Adipocyte (in vitro differentiated cells): Measurements from ENCODE around the gene MAP2K4.
"Not testable (repeated sequence)": the region's sequence is repeated elsewhere in the genome, so short reads cannot be mapped to it uniquely, and the experiment has no call there.

Source experiments
- DNase-seq: peaks from one replicate; pipeline ENCODE4 v3.0.0-alpha.2; 2015; ENCODE audit warnings: low read depth
- H3K27me3 ChIP-seq: replicated peaks from 2 replicates; pipeline ENCODE4 v1.7.0; 2013; ENCODE audit warnings: mild to moderate bottlenecking, low read length, moderate library complexity; ENCODE audit not compliant: control insufficient read depth, insufficient read depth
- H3K36me3 ChIP-seq: 2 replicates; pipeline ENCODE4 v1.7.0; 2013; ENCODE audit warnings: low read length, mild to moderate bottlenecking, moderate library complexity; ENCODE audit not compliant: control insufficient read depth, insufficient read depth, severe bottlenecking
- H3K4me1 ChIP-seq: 2 replicates; pipeline ENCODE4 v1.7.0; 2013; ENCODE audit warnings: mild to moderate bottlenecking, low read length, moderate library complexity; ENCODE audit not compliant: control insufficient read depth, insufficient read depth
- H3K4me3 ChIP-seq: 2 replicates; pipeline ENCODE4 v1.7.0; 2013; ENCODE audit warnings: mild to moderate bottlenecking, low read length, moderate library complexity
- H3K9ac ChIP-seq: 2 replicates; pipeline ENCODE4 v1.7.0; 2013; ENCODE audit warnings: mild to moderate bottlenecking, low read length, moderate library complexity
- H3K9me3 ChIP-seq: 2 replicates; pipeline ENCODE4 v1.7.0; 2013; ENCODE audit warnings: mild to moderate bottlenecking, low read length, moderate library complexity; ENCODE audit not compliant: control insufficient read depth

Gene MAP2K4

DNA sequence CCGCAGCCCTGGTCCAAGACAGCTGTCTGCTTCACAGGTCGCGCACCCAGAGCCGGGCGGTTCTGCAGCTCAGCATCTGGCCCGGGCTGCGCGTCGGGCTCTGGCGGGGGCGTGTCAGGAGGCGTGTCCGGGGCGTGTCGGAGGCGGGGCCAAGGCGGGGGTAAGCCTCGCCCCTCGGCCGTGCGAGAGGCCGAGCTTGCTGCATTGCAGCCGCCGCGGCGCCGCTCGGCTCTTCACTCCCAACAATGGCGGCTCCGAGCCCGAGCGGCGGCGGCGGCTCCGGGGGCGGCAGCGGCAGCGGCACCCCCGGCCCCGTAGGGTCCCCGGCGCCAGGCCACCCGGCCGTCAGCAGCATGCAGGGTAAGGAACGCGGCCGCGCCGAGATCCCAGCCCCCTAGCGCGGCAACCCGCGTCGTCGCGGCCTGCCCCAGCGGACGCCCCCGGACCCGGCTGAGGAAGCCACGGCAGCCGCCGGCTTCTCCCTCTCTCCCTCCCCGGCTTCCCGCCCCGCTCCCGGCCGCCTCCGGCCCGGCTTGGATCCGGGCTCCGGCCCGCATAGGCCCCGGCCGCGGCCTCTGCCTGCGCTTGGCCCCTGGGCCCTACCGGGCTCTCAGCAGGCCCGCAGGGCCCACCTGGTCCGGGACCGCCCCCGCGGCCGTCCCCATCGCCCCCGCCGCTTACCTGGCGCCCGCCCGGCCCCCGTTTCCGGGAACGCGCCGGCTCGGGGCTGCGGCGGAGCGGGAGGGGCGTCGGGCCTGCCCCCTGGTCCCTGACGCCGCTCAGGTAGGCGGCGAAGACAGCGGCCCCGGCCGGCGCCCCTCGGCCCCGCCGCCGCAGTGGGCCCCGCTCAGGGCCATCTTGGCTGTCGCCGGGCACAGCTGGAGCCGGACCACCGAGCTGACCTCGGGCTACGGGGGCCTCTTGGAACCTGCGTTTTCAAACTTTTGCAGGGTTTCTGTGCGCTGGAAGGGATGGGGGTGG is at the start of gene MAP2K4:
TSS of gene MAP2K4 (plus strand) at position 236 of the 981 bp plus-strand sequence. CDS start at position 246, 10 bp downstream.
- peaks cover 30% of the 10 kb centered on the region for H3K4me1 ChIP-seq
- peak; percentile 98 for DNase-seq
- H3K27me3 ChIP-seq, result no peaks in the 10 kb centered on the region
- H3K4me3 ChIP-seq, result peak within 1 kb of the TSS; percentile 85
- no peaks in the 10 kb centered on the region for H3K36me3 ChIP-seq
- H3K9ac ChIP-seq, result peak within 1 kb of the TSS; percentile 90
- no peaks in the 10 kb centered on the region for H3K9me3 ChIP-seq

DNA sequence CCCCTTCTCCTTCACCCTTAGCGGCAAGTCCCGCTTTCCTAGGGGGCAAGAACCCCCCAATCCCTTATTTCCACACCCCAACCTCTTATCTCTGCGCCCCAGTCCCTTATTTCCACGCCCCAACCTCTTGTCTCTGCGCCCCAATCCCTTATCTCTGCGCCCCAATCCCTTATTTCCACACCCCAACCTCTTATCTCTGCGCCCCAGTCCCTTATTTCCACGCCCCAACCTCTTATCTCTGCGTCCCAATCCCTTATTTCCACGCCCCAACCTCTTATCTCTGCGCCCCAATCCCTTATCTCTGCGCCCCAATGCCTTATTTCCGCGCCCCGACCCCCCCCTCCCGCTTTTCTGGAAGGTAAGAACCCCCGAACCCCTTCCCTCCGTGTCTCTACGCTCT is 47.9 kb upstream of the MAP2K4 start:
- peaks cover 10% of the 10 kb centered on the region for H3K36me3 ChIP-seq
- not testable (repeated sequence) for DNase-seq, H3K4me3 ChIP-seq, H3K9ac ChIP-seq, H3K27me3 ChIP-seq, H3K9me3 ChIP-seq, H3K4me1 ChIP-seq

DNA sequence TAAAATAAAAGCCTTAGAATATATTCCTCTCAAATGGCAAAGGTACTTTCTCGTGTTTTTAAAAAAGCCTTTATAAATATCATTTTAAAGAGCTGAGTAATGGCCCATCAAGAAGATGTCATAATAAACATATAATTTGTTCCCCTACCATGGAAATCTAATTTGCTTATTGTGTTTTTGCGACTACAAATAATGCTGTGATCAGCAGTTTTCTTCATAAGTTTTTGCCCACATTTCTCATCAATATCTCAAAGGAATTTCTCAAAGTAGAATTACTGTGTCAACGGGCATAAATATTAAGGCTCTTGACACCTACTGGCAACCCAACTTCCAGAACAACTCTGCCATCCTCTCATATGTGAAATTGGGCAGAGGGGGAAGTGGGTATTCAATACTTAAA is 40.9 kb upstream of the MAP2K4 start:
- Histone ChIP-seq H3K27me3 (no peaks in the 10 kb centered on the region), H3K9ac (no peak overlapping the region), H3K9me3 (no peaks in the 10 kb centered on the region), H3K4me3 (no peak overlapping the region), H3K36me3 (peaks cover 50% of the 10 kb centered on the region), H3K4me1 (peaks cover 20% of the 10 kb centered on the region)
- no peak for DNase-seq

DNA sequence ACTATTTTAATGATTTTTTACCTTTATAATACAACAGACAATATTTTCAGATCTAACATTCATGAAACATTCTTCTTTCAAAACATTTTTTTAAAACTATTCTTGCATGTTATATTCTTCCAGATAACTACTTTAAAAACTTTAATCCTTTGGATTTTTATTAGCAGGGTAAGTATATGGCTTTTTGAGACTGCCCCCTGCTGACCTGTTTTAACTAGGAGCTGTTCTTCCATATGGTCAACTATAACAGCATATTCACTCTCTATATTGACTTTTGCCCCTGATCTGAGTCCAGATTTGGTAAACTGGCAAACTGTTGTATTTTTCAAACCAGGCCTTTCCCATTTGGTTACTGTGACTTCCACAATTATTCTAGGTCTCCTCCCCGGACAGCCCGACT is 39.9 kb upstream of the MAP2K4 start:
- Histone ChIP-seq H3K36me3 (peaks cover 57% of the 10 kb centered on the region), H3K4me1 (peaks cover 16% of the 10 kb centered on the region), H3K9me3 (no peaks in the 10 kb centered on the region), H3K27me3 (no peaks in the 10 kb centered on the region), H3K9ac (no peak overlapping the region), H3K4me3 (no peak overlapping the region)
- DNase-seq, result no peak

DNA sequence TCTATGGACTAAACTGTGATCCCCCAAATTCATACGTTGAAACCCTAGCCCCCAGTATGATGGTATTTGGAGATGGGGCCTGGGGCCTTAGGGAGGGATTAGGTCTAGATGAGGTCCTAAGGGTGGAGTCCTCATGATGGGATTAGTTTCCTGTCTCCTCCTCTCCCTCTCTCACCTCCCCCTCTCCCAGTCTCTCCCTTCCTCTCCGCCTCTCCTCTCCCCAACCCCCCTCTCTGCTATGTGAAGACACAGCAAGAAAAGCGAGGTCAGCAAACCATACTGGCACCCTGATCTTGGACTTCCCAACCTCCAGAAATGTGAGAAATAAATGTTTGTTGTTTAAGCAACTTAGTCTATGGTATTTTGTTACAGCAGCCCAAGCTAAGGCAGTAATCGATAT is 38.8 kb upstream of the MAP2K4 start:
- no peak for DNase-seq
- Histone ChIP-seq H3K4me3 (no peak overlapping the region), H3K9ac (no peak overlapping the region), H3K9me3 (no peaks in the 10 kb centered on the region), H3K27me3 (no peaks in the 10 kb centered on the region), H3K4me1 (peaks cover 24% of the 10 kb centered on the region), H3K36me3 (peaks cover 56% of the 10 kb centered on the region)

DNA sequence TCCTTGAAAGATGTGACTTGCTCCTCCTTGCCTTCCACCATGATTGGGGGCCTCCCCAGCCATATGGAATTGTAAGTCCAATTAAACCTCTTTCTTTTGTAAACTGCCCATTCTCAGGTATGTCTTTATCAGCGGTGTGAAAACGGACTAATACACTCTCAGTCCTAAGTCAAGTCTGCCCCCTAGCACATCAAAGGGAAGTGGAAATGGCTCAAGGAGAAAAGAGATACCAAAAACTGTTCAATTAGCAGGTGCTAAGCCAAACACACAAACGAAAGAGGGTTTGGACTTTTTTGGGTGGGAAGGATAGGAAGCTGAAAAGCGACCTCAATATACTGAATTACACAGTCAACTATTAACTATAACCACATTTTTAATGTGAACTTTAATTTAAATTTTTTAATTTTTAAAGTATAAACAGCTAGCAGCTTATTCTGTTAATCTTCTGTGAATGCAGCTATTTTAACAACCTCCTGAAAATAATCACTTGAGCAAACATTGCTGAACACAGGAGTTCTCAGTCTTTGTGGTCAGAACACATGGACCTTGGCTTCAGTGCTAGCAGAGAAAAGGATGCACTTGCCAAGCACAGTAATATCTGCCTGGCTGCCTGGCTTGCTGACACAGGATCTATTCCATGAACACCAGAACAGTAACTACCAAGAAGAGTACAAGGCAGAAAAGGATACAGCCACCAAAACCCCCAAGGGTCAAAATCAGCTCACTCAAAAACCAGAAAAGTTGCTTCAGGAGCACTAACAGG is 34.3 kb upstream of the MAP2K4 start:
- Histone ChIP-seq H3K9ac (peak overlapping the region; percentile 15), H3K9me3 (no peaks in the 10 kb centered on the region), H3K36me3 (peaks cover 57% of the 10 kb centered on the region), H3K4me1 (peaks cover 25% of the 10 kb centered on the region), H3K27me3 (no peaks in the 10 kb centered on the region), H3K4me3 (peak overlapping the region; percentile 38)
- DNase-seq, result no peak

DNA sequence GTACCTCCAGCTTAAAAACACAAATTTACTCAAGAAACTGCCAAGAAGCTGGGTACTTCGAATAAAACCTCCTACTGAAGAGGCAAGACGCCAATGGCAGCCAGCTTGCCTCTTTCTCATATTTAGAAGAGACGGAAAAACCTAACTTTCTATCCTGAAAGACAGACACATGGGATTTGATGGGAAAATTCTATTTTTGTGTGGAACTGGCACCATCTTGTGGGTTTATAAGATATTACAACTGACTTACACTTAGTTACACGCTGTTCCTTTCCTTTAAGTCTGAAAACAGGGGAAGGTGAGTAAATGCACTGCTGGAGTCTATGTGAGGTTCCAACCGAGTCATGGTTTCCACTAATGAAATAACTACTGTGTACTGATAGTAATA is 33.7 kb upstream of the MAP2K4 start:
- Histone ChIP-seq H3K9ac (peak overlapping the region; percentile 15), H3K4me1 (peaks cover 22% of the 10 kb centered on the region), H3K4me3 (peak overlapping the region; percentile 38), H3K9me3 (no peaks in the 10 kb centered on the region), H3K36me3 (peaks cover 57% of the 10 kb centered on the region), H3K27me3 (no peaks in the 10 kb centered on the region)
- DNase-seq, result peak; percentile 70

DNA sequence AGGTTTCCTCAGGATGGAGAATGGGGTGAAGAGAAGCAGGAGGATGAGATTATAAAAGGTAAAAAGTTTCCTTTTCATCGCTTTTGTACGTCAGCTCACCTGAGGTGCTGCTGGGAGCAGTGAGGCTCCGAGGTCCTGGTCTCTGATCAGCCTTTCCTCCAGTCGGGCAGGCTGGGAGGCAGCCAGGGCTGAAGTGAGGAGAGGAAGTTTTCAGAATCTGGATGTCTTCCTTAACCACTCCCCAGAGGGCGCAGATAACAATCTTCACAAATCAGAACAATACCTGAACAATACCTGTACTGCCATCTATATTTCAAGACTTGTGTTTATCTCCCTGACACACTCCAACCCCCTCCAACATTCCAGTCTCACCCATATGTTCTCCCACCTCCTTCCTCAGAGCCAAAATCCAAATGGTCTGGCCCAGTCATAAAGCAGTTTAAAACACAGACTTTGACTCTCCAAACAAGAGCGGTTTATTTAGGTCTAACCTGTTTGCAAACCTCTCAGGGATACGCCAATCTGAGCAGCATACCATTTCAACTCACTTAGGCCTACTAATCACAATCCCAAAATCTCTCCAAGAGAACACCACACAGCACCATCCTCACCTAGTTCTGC is 30.2 kb upstream of the MAP2K4 start:
- Histone ChIP-seq H3K9me3 (no peaks in the 10 kb centered on the region), H3K27me3 (no peaks in the 10 kb centered on the region), H3K4me1 (peaks cover 9% of the 10 kb centered on the region), H3K4me3 (no peak overlapping the region), H3K9ac (no peak overlapping the region), H3K36me3 (peaks cover 48% of the 10 kb centered on the region)
- no peak for DNase-seq

DNA sequence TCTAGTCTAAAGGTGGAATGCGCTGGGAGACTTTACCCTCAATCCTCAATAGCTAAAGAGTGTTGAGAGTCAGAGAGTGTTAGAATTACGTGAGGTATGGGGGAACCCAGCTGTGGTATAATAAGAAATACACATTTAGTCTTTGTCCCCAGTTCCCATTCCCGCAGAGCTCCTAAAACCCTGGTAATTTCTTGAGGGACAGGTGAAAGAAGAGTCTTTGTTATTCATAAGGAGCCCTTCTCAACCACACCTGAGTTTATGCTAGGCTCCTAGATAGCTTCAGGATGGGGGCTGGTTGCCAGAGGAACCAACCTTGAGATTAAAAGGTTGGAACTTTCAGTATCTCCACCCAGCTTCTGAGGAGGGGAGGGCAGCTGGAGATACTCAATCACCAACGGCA is 29.2 kb upstream of the MAP2K4 start:
- Histone ChIP-seq H3K4me3 (no peak overlapping the region), H3K9me3 (no peaks in the 10 kb centered on the region), H3K4me1 (peaks cover 12% of the 10 kb centered on the region), H3K36me3 (peaks cover 44% of the 10 kb centered on the region), H3K27me3 (no peaks in the 10 kb centered on the region), H3K9ac (no peak overlapping the region)
- DNase-seq, result no peak

DNA sequence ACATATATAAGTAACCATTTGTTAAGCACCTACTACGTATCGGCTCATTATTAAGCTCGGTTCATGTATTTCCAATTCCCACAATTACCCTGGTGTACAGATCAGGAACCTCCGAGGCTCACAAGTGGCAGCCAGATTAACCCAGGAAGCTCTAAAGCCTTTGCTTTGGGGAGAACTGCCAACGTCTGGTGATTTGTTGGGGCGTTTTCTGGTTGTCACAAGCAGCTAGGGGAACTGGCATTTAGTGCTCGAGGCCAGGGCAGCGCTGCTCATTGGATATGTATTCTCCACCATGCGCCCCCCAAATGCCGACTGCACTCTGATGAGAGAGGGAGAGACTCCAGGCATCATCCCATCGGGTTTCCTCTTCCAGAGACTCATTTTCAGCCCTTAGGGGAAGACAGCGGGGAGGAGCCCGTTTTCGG is 23.9 kb upstream of the MAP2K4 start:
- DNase-seq, result peak; percentile 66
- Histone ChIP-seq H3K4me1 (peaks cover 8% of the 10 kb centered on the region), H3K9me3 (no peaks in the 10 kb centered on the region), H3K9ac (peak overlapping the region; percentile 97), H3K4me3 (peak overlapping the region; percentile 94), H3K36me3 (peaks cover 10% of the 10 kb centered on the region), H3K27me3 (no peaks in the 10 kb centered on the region)
